HEK293T (cell line): ENCODE data around the gene USP10.

Source experiments
- ARNT ChIP-seq: fragments of 450-650 bp; IDR thresholded peaks from 2 replicates; pipeline ENCODE4 v1.6.1; 2017; ENCODE audit warnings: mild to moderate bottlenecking
- BHLHE40 ChIP-seq: fragments of 450-650 bp; IDR thresholded peaks from 2 replicates; pipeline ENCODE4 v1.6.1; 2016; ENCODE audit warnings: mild to moderate bottlenecking, moderate library complexity, borderline replicate concordance
- ELF4 ChIP-seq: fragments of 450-650 bp; IDR thresholded peaks from 2 replicates; pipeline ENCODE4 v1.6.1; 2017; ENCODE audit warnings: antibody characterized with exemption
- FOXK2 ChIP-seq: fragments of 450-650 bp; IDR thresholded peaks from 2 replicates; pipeline ENCODE4 v1.6.1; 2016; ENCODE audit warnings: mild to moderate bottlenecking
- HDGF ChIP-seq: fragments of 450-650 bp; IDR thresholded peaks from 2 replicates; pipeline ENCODE4 v1.6.1; 2017; ENCODE audit warnings: antibody characterized with exemption, borderline replicate concordance
- LEF1 ChIP-seq: fragments of 450-650 bp; IDR thresholded peaks from 2 replicates; pipeline ENCODE4 v1.6.1; 2017; ENCODE audit warnings: mild to moderate bottlenecking, borderline replicate concordance
- NFRKB ChIP-seq: fragments of 450-650 bp; IDR thresholded peaks from 2 replicates; pipeline ENCODE4 v1.6.1; 2016; ENCODE audit warnings: mild to moderate bottlenecking, moderate library complexity
- PKNOX1 ChIP-seq: fragments of 450-650 bp; IDR thresholded peaks from 2 replicates; pipeline ENCODE4 v1.6.1; 2016
- SP1 ChIP-seq: fragments of 450-650 bp; IDR thresholded peaks from 2 replicates; pipeline ENCODE4 v1.6.1; 2017
- SUZ12 ChIP-seq: fragments of 450-650 bp; IDR thresholded peaks from 2 replicates; pipeline ENCODE4 v1.6.1; 2016; ENCODE audit warnings: mild to moderate bottlenecking
- TARDBP ChIP-seq: fragments of 450-650 bp; IDR thresholded peaks from 2 replicates; pipeline ENCODE4 v1.6.1; 2016

DNA sequence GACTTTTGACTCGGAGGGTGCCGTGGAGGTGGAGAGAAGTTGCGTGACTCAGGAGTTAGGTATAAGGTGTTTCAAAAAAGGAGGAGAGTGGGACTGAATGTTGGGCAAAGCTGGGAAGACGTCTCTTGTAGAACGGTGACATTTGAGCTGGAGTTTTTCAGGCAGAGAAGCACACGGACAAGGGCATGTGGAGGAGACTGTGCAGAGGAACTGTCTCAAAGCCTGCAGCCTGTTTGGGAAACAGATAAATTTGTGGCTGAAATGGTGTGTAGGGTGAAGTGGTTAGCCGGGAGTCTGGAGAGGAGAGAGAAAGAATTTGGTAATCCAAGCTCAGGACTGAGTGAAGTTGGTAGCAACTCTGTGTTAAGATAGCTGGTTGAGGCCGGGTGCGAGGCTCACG, 9.8 kb downstream of the USP10 start:
- no peak for TF ChIP-seq SP1
- no peak for TF ChIP-seq SUZ12
- TF ChIP-seq FOXK2, result no peak
- no peak for TF ChIP-seq ELF4
- no peak for TF ChIP-seq BHLHE40
- no peak for TF ChIP-seq PKNOX1
- TF ChIP-seq NFRKB, result no peak
- no peak for TF ChIP-seq TARDBP
- TF ChIP-seq LEF1, result no peak
- no peak for TF ChIP-seq ARNT
- TF ChIP-seq HDGF, result no peak
